Esophagus (tissue), 2 donors: ENCODE measurements around the gene ELMO1. TPM values are rescaled to one million over a fixed set of nuclear protein-coding genes. Genes with fewer than 3 reads are reported as not detected.

Experiments used
- H3K27ac ChIP-seq, 2 donors: one replicate each; pipeline ENCODE4 v1.5.1; 2013; ENCODE audit warnings: low read depth in 2 of 2, mild to moderate bottlenecking in 2 of 2, inconsistent platforms in 1 of 2, low read length in 1 of 2, moderate library complexity in 1 of 2
- H3K27me3 ChIP-seq, 2 donors: one replicate each; pipeline ENCODE4 v1.6.1; 2013; ENCODE audit warnings: low read length in 2 of 2, control low read depth in 1 of 2, mild to moderate bottlenecking in 1 of 2; ENCODE audit not compliant: insufficient read depth in 2 of 2, control insufficient read depth in 1 of 2
- H3K36me3 ChIP-seq, 2 donors: one replicate each; pipeline ENCODE4 v1.6.1; 2013; ENCODE audit warnings: low read length in 1 of 2; ENCODE audit not compliant: control insufficient read depth in 2 of 2, insufficient read depth in 2 of 2
- H3K4me1 ChIP-seq, 2 donors: one replicate each; pipeline ENCODE4 v1.6.1; 2013; ENCODE audit warnings: low read length in 1 of 2; ENCODE audit not compliant: control insufficient read depth in 2 of 2, insufficient read depth in 2 of 2
- H3K4me3 ChIP-seq, 2 donors: one replicate each; pipeline ENCODE4 v1.5.1; 2013; ENCODE audit warnings: low read length in 2 of 2, mild to moderate bottlenecking in 2 of 2, low read depth in 1 of 2, moderate library complexity in 1 of 2
- H3K9me3 ChIP-seq, 2 donors: one replicate each; pipeline ENCODE4 v1.6.1; 2013; ENCODE audit warnings: mild to moderate bottlenecking in 2 of 2, low read depth in 1 of 2, low read length in 1 of 2, moderate library complexity in 1 of 2; ENCODE audit not compliant: control insufficient read depth in 2 of 2, insufficient read depth in 1 of 2
- WGBS, 2 donors: extraction: QIAGEN DNeasy Blood & Tissue Kit; methylation state at CpG; one replicate each; pipeline ENCODE4 v1.1.7; 2013; 5-methylcytosine and 5-hydroxymethylcytosine counted together
- polyA plus RNA-seq, 2 donors: library from polyadenylated mRNA; stranded (reverse); fragments of 200-250 nt; gene quantifications; one replicate each; pipeline ENCODE4 v1.2.3, GENCODE V29; 2013
- donor health status: healthy with polysubstance abuse.
- donor health status: Bipolar disorder and iron deficiency.

Gene ELMO1
- polyA plus RNA-seq, 2 donors = 1.5 to 2.9 TPM

DNA sequence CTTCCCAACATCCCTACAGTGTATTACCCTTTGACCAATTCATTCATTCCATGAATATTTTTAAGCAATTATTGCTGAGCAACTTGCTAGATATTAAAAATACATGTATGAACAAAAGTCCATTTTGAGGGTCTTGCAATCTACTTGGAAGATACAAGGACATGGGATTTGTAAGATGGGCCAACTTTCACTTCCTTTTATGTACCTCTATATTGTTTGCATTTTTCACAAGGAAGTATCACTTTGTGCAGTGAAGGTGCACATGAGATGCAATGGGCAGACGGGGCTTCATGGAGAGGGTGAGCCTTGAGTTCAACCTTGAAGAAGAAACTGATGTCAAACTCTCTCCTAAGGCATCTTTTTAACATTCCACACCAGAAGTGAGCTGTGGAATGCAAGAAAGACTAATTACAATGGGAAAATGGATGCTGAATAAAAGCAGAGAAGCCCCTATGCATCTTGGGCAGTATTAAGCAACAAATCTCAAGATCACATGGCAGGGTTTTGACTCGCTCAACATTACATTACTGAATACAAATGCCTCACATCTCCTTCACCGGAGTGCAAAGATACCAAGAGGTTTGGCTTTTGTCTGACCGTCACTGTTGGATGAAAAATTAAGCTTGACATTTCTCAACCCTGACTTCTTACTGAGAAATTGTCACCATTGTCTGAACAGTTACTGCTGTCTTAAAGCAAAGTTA lies 341.5 kb downstream of the ELMO1 start:
- no peaks in the 10 kb centered on the region for H3K4me1 ChIP-seq
- no peaks in the 10 kb centered on the region for H3K27me3 ChIP-seq
- H3K27ac ChIP-seq = no peak overlapping the region
- H3K36me3 ChIP-seq = no peaks in the 10 kb centered on the region
- no peak overlapping the region for H3K4me3 ChIP-seq
- 86 to 90% methylated on average over 4 of the region's 4 CpGs for WGBS, 2 donors
- H3K9me3 ChIP-seq = no peaks in the 10 kb centered on the region

DNA sequence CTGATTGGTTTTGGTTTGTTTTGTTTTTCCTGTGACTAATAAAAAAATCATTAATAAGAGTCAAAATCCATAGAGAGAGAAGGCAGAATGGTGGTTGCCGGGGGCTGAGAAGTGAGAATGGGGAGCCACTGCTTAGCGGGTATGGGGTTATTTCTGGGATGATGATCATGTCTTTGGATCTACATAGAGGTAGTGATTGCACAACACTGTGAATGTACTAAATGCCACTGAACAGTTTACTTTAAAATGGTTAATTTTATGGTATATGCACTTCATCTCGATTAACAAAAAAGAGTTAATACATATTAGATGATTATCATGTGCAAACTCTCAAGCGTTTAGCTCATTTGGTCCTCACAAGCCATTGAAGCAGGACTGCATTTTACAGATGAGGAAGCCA lies 342.9 kb downstream of the ELMO1 start:
- Histone ChIP-seq H3K4me3 (no peak overlapping the region), H3K36me3 (no peaks in the 10 kb centered on the region), H3K9me3 (no peaks in the 10 kb centered on the region), H3K27me3 (no peaks in the 10 kb centered on the region), H3K27ac (no peak overlapping the region), H3K4me1 (no peaks in the 10 kb centered on the region)
- 95 to 96% methylated on average over 4 of the region's 4 CpGs for WGBS, 2 donors

DNA sequence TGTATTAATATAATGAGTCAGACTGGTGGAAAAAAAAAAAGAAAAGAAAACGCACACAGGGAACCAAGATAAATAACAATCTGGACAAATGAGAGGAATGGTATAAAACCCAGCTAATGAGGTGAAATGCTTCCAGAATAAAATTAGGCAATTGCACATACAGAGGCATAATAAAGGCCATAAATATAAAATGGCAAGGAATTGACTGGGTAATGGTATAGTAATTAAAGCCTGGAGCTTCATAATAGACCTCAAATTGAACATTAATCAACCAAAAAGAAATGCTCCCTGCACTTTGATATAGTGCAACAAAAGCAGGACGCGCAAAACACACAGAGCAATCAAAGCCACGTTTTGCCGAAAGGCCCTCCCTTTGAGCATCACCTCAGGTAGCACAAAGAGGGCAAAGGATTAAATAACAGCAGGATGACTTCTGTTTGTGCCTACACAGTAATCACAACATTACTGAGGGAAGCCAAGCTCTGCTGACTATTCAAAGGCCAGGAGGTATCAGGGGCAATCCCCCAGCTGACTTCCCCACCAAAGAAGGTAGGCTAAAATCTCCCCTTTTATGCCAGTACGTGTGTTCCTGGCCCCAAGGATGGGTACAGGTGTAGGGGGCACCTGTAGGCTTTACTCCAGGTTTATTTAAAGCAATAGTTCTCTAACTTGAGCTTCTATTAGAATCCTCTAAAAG lies 343.7 kb downstream of the ELMO1 start:
- Histone ChIP-seq H3K27me3 (no peaks in the 10 kb centered on the region), H3K4me3 (no peak overlapping the region)
- 68 to 69% methylated on average over 6 of the region's 6 CpGs for WGBS, 2 donors

DNA sequence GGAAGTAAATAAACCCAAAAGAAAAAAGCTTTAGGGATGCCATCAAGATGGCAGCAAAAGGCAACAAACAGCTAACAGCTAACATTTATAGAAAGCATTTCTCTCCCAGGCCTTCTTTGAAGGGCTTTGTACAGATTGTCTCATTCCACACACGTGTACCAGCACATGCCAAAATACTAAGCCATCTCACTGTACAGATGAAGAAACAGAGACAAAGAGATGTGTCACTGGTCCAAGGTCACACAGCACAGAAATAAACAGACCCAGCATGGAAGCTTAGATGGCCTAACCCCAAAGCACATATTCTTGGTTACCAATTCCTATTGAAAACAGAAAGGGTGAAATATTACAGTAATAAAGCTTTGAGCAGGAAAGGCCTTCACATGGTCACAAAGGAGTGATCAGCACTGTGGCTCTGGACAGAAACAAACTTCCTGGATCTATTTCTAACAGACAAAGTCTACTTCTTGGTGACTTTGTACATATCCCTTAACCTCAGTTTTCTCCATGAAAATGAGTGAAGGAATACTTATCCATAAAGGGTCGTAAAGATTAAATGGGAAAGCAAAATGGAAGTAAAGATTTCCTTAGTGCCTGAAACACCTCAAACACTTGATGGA lies 346.0 kb downstream of the ELMO1 start:
- 88 to 95% methylated on average over 2 of the region's 2 CpGs for WGBS, 2 donors
- H3K4me1 ChIP-seq = no peaks in the 10 kb centered on the region
- no peak overlapping the region for H3K4me3 ChIP-seq
- no peaks in the 10 kb centered on the region for H3K36me3 ChIP-seq
- no peaks in the 10 kb centered on the region for H3K9me3 ChIP-seq
- no peak overlapping the region for H3K27ac ChIP-seq
- no peaks in the 10 kb centered on the region for H3K27me3 ChIP-seq

More for the DNA sequence above, 343.7 kb downstream of the ELMO1 start:
- no peaks in the 10 kb centered on the region for H3K36me3 ChIP-seq
- no peak overlapping the region for H3K27ac ChIP-seq
- H3K9me3 ChIP-seq = no peaks in the 10 kb centered on the region
- no peaks in the 10 kb centered on the region for H3K4me1 ChIP-seq

DNA sequence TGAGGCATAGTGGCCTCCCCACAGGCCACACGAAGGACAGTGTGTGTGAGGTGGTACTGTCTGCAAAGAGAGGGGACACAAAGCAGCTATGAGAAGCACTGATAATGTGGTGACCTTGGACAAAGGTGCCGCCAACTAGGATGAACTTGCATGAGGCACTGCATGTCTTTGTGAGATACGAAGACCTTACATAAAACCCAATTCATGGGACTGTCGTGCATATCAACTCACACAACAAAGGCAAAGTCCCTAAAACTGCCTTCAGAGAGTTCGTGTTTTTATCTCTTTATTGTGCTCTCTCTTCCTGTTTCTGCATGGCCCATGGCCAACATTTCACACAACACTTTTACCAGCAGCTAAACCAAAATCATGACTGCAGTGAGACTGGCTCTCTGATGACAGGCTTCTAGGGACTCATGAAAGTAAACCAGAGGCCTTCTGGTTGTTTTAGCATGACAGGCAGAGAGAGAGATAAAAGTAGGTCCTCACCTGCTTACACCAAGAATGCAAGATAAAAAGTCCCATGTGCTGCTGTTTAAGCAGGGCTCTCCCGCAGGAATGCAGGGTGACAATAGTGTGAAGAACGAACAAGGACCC lies 347.8 kb downstream of the ELMO1 start:
- Histone ChIP-seq H3K27ac (no peak overlapping the region), H3K36me3 (peaks cover 0 to 2% of the 10 kb centered on the region in 2 donors), H3K4me3 (no peak overlapping the region), H3K9me3 (no peaks in the 10 kb centered on the region), H3K27me3 (no peaks in the 10 kb centered on the region), H3K4me1 (no peaks in the 10 kb centered on the region)
- 70 to 76% methylated on average over 7 of the region's 7 CpGs for WGBS, 2 donors

DNA sequence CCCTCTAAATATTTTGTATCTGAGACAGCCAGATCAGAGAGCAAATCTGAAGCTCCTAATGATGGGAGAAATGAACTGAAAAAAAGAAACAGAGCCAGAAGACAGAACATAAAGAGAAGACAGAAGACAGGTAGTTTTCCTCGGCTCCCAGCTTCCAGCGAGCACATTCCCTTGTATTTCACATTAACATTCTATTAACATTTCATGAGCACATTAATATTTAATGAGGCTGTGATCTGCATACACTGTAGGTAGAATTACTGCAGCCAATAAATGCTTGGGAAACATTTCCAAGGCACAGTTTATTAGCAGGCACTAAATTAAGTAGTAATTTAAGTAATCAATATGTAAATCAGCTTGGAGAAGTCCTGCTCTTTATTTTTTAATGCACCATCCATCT lies 349.9 kb downstream of the ELMO1 start:
- Histone ChIP-seq H3K27ac (no peak overlapping the region), H3K4me3 (no peak overlapping the region), H3K36me3 (peaks cover 0 to 2% of the 10 kb centered on the region in 2 donors), H3K9me3 (no peaks in the 10 kb centered on the region), H3K4me1 (no peaks in the 10 kb centered on the region), H3K27me3 (no peaks in the 10 kb centered on the region)
- 93 to 95% methylated on average over 2 of the region's 2 CpGs for WGBS, 2 donors

DNA sequence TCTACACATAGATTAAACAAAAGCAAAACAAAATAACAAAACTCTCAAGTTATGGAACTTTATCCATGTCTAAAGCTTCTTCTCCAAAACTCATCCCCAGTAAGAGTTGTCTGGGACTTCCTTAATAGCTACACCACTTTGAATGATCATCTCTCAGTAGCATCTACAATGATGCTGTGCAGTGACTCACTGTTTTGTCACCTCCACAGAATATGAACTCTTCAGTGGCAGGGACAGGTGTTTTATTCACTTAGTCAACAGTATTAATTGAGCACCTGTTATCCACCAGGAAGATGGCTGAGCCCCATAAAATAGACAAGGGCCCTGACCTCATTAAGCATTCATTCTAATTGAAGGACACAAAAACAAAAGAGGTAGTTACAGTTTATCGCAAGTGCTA lies 350.7 kb downstream of the ELMO1 start:
- Histone ChIP-seq H3K9me3 (no peaks in the 10 kb centered on the region), H3K27ac (no peak overlapping the region), H3K36me3 (peaks cover 0 to 2% of the 10 kb centered on the region in 2 donors), H3K4me1 (no peaks in the 10 kb centered on the region), H3K4me3 (no peak overlapping the region), H3K27me3 (no peaks in the 10 kb centered on the region)
- 59 to 97% methylated on average over 1 of the region's 1 CpG for WGBS, 2 donors

DNA sequence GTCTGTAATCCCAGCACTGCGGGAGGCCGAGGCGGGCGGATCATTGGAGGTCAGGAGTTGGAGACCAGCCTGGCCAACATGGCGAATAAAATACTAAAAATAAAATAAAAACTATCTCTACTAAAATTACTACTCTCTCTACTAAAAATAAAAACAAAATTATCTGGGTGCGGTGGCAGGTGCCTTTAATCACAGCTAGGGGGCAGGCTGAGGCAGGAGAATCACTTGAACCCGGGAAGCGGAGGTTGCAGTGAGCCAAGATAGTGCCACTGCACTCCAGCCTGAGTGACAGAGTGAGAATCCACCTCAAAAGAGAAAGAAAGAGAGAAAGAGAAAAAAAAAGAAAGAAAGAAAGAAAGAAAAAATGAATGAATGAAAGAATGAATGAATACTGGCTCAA lies 351.4 kb downstream of the ELMO1 start:
- WGBS, 2 donors = 93 to 95% methylated on average over 8 of the region's 8 CpGs
- no peak overlapping the region for H3K4me3 ChIP-seq
- H3K27ac ChIP-seq = no peak overlapping the region
- no peaks in the 10 kb centered on the region for H3K27me3 ChIP-seq
- H3K4me1 ChIP-seq = no peaks in the 10 kb centered on the region
- peaks cover 0 to 2% of the 10 kb centered on the region in 2 donors for H3K36me3 ChIP-seq
- no peaks in the 10 kb centered on the region for H3K9me3 ChIP-seq

DNA sequence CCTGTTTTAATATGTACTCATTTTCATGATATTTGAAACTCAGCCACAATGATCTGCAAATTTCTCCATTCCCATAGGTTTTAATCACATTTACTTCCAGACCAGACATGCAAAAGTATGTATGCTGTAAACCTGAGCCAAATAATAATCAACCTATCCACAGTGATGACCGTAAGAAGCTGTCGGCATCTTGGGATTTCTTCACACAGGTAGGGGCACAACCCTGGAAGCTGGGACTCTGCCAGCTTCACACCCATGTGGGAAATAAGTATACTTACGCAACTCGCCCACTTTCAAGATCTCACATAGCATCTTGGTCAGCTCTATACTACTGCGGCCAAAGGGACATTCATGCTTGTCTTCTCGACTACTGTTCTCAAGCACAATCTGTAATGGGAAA lies 352.3 kb downstream of the ELMO1 start:
- 61 to 77% methylated on average over 6 of the region's 6 CpGs for WGBS, 2 donors
- Histone ChIP-seq H3K4me3 (no peak overlapping the region), H3K36me3 (peaks cover 0 to 2% of the 10 kb centered on the region in 2 donors), H3K27ac (no peak overlapping the region), H3K4me1 (no peaks in the 10 kb centered on the region), H3K27me3 (no peaks in the 10 kb centered on the region), H3K9me3 (no peaks in the 10 kb centered on the region)
